CD14-positive monocyte (primary cell): ENCODE results near the gene PRAC2. TPM values are rescaled to one million over a fixed set of nuclear protein-coding genes. Genes with fewer than 3 reads are reported as not detected.

Experiments used
- DNase-seq, 3 donors: peaks; one replicate each; pipeline ENCODE4 v3.0.0-alpha.2; 2011 to 2022
- H2AFZ ChIP-seq: 2 replicates; pipeline ENCODE4 v1.6.0; 2012; ENCODE audit warnings: mild to moderate bottlenecking, low read depth, low read length, inconsistent platforms; ENCODE audit not compliant: insufficient read depth, poor library complexity, severe bottlenecking
- H3K27ac ChIP-seq, 2 donors: 1 replicate in 1 of 2; 2 replicates in 1 of 2; pipeline ENCODE4 v1.5.1; 2012 to 2013; ENCODE audit warnings: low read length in 2 of 2, control low read depth in 1 of 2, inconsistent platforms in 1 of 2, low read depth in 1 of 2, mild to moderate bottlenecking in 1 of 2
- H3K27me3 ChIP-seq, 2 donors: one replicate each; pipeline versions ENCODE4 v1.6.0 to v1.6.1; 2011 to 2013; ENCODE audit warnings: low read length in 2 of 2; ENCODE audit not compliant: control insufficient read depth in 2 of 2, insufficient read depth in 2 of 2
- H3K36me3 ChIP-seq, 2 donors: replicated peaks in 1 of 2; 1 replicate in 1 of 2; 2 replicates in 1 of 2; pipeline versions ENCODE4 v1.5.1 to v1.6.1; 2012 to 2013; ENCODE audit warnings: low read length in 2 of 2, control low read depth in 1 of 2, inconsistent platforms in 1 of 2, mild to moderate bottlenecking in 1 of 2; ENCODE audit not compliant: insufficient read depth in 2 of 2, control insufficient read depth in 1 of 2
- H3K4me1 ChIP-seq, 2 donors: 1 replicate in 1 of 2; 2 replicates in 1 of 2; pipeline versions ENCODE4 v1.5.1 to v1.6.1; 2012 to 2013; ENCODE audit warnings: low read length in 2 of 2, control low read depth in 1 of 2, inconsistent platforms in 1 of 2, mild to moderate bottlenecking in 1 of 2, moderate library complexity in 1 of 2; ENCODE audit not compliant: insufficient read depth in 2 of 2, control insufficient read depth in 1 of 2
- H3K4me2 ChIP-seq: replicated peaks from 2 replicates; pipeline ENCODE3; 2012; ENCODE audit warnings: low read length, moderate library complexity, mild to moderate bottlenecking; ENCODE audit not compliant: poor library complexity, severe bottlenecking; ENCODE audit errors: extremely low read depth
- H3K4me3 ChIP-seq, 3 experiments: fragments of 200-600 bp in 1 of 3; sonication (generic) in 1 of 3; replicated peaks in 1 of 3; 1 replicate in 2 of 3; 2 replicates in 1 of 3; pipeline ENCODE4 v1.5.1; 2011 to 2013; ENCODE audit warnings: low read length in 3 of 3, mild to moderate bottlenecking in 3 of 3, control low read depth in 2 of 3, low read depth in 2 of 3, inconsistent platforms in 1 of 3, moderate library complexity in 1 of 3
- H3K79me2 ChIP-seq: 2 replicates; pipeline ENCODE4 v1.6.0; 2012; ENCODE audit warnings: mild to moderate bottlenecking, control low read depth, inconsistent platforms, low read length, moderate library complexity; ENCODE audit not compliant: insufficient read depth
- H3K9ac ChIP-seq: 2 replicates; pipeline ENCODE4 v1.6.0; 2017; ENCODE audit warnings: low read length, mild to moderate bottlenecking; ENCODE audit not compliant: insufficient read depth, poor library complexity, severe bottlenecking
- H3K9me3 ChIP-seq, 2 donors: replicated peaks in 1 of 2; 1 replicate in 1 of 2; 2 replicates in 1 of 2; pipeline versions ENCODE4 v1.5.1 to v1.6.1; 2012 to 2013; ENCODE audit warnings: low read length in 2 of 2, control low read depth in 1 of 2; ENCODE audit not compliant: control insufficient read depth in 1 of 2, insufficient read depth in 1 of 2
- H4K20me1 ChIP-seq: 2 replicates; pipeline ENCODE4 v1.6.0; 2012; ENCODE audit warnings: mild to moderate bottlenecking, low read length, control low read depth, moderate library complexity; ENCODE audit not compliant: insufficient read depth
- H3K27ac Mint-ChIP-seq, 7 donors: one replicate each; pipeline ENCODE4 v1.8.0; 2020; ENCODE audit warnings: mild to moderate bottlenecking in 7 of 7, mixed read lengths in 7 of 7, moderate library complexity in 6 of 7, inconsistent platforms in 2 of 7
- H3K27me3 Mint-ChIP-seq, 3 donors: one replicate each; pipeline ENCODE4 v1.8.0; 2021 to 2022; ENCODE audit warnings: low read depth in 3 of 3, mild to moderate bottlenecking in 3 of 3, mixed read lengths in 3 of 3, moderate library complexity in 3 of 3, inconsistent platforms in 1 of 3
- H3K36me3 Mint-ChIP-seq, 2 donors: one replicate each; pipeline ENCODE4 v1.8.0; 2020; ENCODE audit warnings: mixed read lengths in 2 of 2, inconsistent platforms in 1 of 2, mild to moderate bottlenecking in 1 of 2
- H3K4me1 Mint-ChIP-seq: one replicate; pipeline ENCODE4 v1.8.0; 2020; ENCODE audit warnings: mild to moderate bottlenecking, mixed read lengths
- H3K4me3 Mint-ChIP-seq, 2 donors: one replicate each; pipeline ENCODE4 v1.8.0; 2020; ENCODE audit warnings: mild to moderate bottlenecking in 2 of 2, mixed read lengths in 2 of 2, moderate library complexity in 1 of 2
- H3K9me3 Mint-ChIP-seq, 7 donors: one replicate each; pipeline ENCODE4 v1.8.0; 2020 to 2022; ENCODE audit warnings: mixed read lengths in 7 of 7, mild to moderate bottlenecking in 6 of 7, moderate library complexity in 6 of 7, inconsistent platforms in 2 of 7
- WGBS: methylation state at CpG from one replicate; pipeline ENCODE4 v1.1.5; 2013; ENCODE audit warnings: missing lambda C conversion rate; ENCODE audit not compliant: insufficient coverage; 5-methylcytosine and 5-hydroxymethylcytosine counted together
- intact Hi-C, 2 donors: fragments of 100-400 bp; cut with micrococcal nuclease; formaldehyde crosslinking; loops; one replicate each; pipeline versions ENCODE4 v1.15.0 to v1.15.1; 2023
- polyA plus RNA-seq, 3 donors: library from polyadenylated mRNA; depleted of rRNA in 1 of 3; unstranded in 2 of 3; stranded (reverse) in 1 of 3; fragments of 300-500 nt in 2 of 3; fragments of >200 nt in 1 of 3; fragmentation: Illumina TruSeq in 2 of 3; gene quantifications; 1 replicate in 2 of 3; 2 replicates in 1 of 3; pipeline ENCODE4 v1.2.3, GENCODE V29; 2012 to 2021
- TF ChIP-seq, protein P1 (sequence below): fragments of 200-600 bp; IDR thresholded peaks from one replicate; pipeline ENCODE4 v1.8.0; 2022; ENCODE audit warnings: antibody characterized with exemption, mild to moderate bottlenecking

PRAC2 gene
- polyA plus RNA-seq, 3 donors = not detected

- Histone ChIP-seq H3K4me1 (peaks cover 22% of the 10 kb centered on the region in 2 donors), H2AFZ (no peak overlapping the region), H3K9me3 (peaks cover 12 to 54% of the 10 kb centered on the region in 2 donors), H3K79me2 (no peaks in the 10 kb centered on the region), H3K4me2 (no peak overlapping the region), H4K20me1 (no peaks in the 10 kb centered on the region), H3K27ac (no peak overlapping the region), H3K36me3 (no peaks in the 10 kb centered on the region), H3K9ac (no peak overlapping the region), H3K4me3 (no peak overlapping the region), H3K27me3 (peaks cover 96 to 100% of the 10 kb centered on the region in 2 donors)
- 6% methylated on average over 31 of the region's 38 CpGs for WGBS
- Mint-ChIP-seq H3K4me1 (peaks cover 33% of the 10 kb centered on the region), H3K27ac (no peak overlapping the region), H3K4me3 (peak overlapping the region in 1 of 2 donors; percentile 88), H3K36me3 (peaks cover 0 to 13% of the 10 kb centered on the region in 2 donors), H3K9me3 (peaks cover 0 to 47% (median 18%) of the 10 kb centered on the region in 7 donors), H3K27me3 (peaks cover 98 to 100% (median 100%) of the 10 kb centered on the region in 3 donors)
- TF ChIP-seq, protein P1, sequence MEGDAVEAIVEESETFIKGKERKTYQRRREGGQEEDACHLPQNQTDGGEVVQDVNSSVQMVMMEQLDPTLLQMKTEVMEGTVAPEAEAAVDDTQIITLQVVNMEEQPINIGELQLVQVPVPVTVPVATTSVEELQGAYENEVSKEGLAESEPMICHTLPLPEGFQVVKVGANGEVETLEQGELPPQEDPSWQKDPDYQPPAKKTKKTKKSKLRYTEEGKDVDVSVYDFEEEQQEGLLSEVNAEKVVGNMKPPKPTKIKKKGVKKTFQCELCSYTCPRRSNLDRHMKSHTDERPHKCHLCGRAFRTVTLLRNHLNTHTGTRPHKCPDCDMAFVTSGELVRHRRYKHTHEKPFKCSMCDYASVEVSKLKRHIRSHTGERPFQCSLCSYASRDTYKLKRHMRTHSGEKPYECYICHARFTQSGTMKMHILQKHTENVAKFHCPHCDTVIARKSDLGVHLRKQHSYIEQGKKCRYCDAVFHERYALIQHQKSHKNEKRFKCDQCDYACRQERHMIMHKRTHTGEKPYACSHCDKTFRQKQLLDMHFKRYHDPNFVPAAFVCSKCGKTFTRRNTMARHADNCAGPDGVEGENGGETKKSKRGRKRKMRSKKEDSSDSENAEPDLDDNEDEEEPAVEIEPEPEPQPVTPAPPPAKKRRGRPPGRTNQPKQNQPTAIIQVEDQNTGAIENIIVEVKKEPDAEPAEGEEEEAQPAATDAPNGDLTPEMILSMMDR = no peak
- no peak for DNase-seq
- intact Hi-C loops = no loop called here
Observed at GRCh38 chr17:48725288-48726064, 2.5 kb downstream of the PRAC2 start.

DNA sequence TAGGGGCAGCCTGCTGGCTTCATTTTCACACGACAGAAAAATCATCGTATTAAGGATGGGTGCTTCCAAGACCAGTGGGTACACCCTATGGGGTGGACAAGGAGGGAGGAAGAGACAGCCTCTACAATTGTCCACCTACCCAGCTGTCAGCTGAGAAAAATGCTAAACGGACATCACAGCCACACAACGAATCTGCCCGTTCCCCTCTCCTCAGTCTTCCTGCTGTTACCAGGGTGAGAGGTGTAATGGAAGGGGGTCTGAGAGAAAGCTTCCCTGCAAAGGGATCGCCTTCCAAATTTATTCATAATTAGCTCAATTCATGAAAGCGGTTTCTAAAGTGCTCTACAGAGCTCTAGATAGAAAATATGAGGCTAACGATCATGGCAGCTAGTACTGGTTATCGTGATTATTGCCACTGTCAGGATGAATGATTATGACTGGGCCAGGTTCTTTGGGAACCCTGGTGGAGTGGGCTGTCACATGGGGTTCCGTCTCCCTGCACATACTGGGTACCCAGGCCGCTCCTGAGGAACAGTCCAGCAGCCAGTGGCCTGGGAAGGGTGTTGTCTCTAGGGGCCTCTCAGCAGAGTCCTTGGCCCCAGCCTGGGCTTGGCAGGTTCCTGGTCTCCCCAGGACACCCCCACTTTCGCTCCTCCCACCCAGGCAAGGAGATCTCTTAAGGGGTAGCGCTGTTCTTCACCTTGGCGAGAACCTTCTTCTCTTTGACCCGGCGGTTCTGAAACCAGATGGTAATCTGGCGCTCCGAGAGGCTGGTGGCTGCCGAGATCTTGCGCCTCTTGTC, 3.3 kb downstream of the PRAC2 start:
- Histone ChIP-seq H4K20me1 (no peaks in the 10 kb centered on the region), H3K9ac (no peak overlapping the region), H3K27ac (no peak overlapping the region), H3K27me3 (peaks cover 93 to 99% of the 10 kb centered on the region in 2 donors), H3K79me2 (no peaks in the 10 kb centered on the region), H3K9me3 (peaks cover 12 to 49% of the 10 kb centered on the region in 2 donors), H2AFZ (no peak overlapping the region), H3K36me3 (no peaks in the 10 kb centered on the region), H3K4me2 (no peak overlapping the region), H3K4me1 (peaks cover 22% of the 10 kb centered on the region in 2 donors), H3K4me3 (no peak overlapping the region)
- peaks cover 0 to 10% of the 10 kb centered on the region in 2 donors for H3K36me3 Mint-ChIP-seq
- no peak for DNase-seq
- TF ChIP-seq, protein P1 = no peak
- H3K27ac Mint-ChIP-seq = no peak overlapping the region
- peak overlapping the region in 1 of 2 donors; percentile 88 for H3K4me3 Mint-ChIP-seq
- WGBS = 17% methylated on average over 11 of the region's 20 CpGs
- peaks cover 97 to 100% (median 100%) of the 10 kb centered on the region in 3 donors for H3K27me3 Mint-ChIP-seq
- H3K9me3 Mint-ChIP-seq = peaks cover 0 to 47% (median 15%) of the 10 kb centered on the region in 7 donors
- H3K4me1 Mint-ChIP-seq = peaks cover 33% of the 10 kb centered on the region
- intact Hi-C loops = no loop called here
